HG02759 (cell line): ENCODE measurements around the gene SEL1L3.
A peak's percentile ranks its signal among the peaks of the same experiment; 100 is the strongest.

Experiments used
- ATAC-seq: cut with Tn5 transposase; IDR thresholded peaks from one replicate; pipeline ENCODE4 v1.9.1; 2021; ENCODE audit warnings: mild to moderate bottlenecking, moderate library complexity; ENCODE audit not compliant: unreplicated experiment

Gene SEL1L3

GRCh38 chr4:25857403-25857802, 5.4 kb downstream of the SEL1L3 start:
- ATAC-seq: no peak

GRCh38 chr4:25856756-25857155, 6.0 kb downstream of the SEL1L3 start:
- ATAC-seq: no peak

DNA sequence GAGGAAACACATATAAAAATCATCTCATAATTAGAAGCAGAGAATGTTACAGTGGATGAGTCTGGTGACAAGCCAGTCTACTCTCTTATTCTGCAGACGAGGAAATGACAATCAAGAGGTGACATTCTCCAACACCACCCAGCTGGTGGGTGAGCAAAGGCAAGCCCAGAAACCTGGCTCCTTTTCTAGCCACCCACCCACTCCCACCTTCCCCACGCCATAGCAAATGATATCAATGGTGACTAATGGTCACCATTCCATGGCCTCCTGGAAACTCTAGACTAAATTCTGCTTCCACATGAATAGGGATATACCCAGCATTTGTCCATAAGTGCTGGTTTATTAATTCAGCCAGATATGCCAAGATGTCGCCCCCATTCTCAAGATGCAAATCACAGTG, 10.7 kb downstream of the SEL1L3 start:
- no peak for ATAC-seq

- ATAC-seq: no peak
Observed at GRCh38 chr4:25847329-25847728, 15.5 kb downstream of the SEL1L3 start.

DNA sequence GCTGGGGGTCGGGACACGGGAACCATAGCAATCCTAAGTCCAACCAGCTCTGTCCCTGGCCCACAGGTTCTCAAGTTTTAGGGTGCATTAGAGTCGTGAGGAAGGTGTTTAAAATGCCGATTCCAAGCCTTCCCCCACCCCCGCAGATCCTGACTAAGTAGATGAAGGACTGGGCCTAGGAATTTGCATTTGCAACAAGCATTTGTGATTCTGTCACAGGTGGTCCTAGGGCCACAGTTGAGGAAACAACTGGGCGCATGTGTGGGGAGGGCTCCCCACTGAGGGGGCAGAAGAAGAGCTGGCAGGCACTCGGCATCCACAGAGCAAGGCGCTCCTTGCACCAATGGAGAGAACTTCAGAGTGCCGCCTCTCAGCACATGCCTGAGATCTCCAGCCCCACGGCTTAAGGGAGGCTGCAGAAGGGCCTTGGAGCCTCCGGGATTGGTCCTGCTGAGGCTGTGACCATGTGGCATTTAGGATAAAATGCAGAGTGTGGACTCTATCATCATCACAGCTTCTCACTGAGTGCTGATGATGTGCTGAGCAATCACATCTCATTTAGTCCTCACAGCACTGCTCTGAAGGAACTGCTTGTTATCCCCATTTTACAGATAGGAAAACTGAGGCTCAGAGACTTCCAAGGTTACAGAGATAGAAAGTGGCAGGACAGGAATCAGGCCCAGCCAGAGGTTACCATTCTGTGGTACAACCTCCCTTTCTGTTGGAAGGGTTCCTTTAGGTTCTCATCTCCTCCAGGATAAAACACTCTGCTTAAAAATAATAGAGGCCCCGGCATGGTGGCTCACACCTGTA, 16.7 kb downstream of the SEL1L3 start:
- no peak for ATAC-seq

- no peak for ATAC-seq
Observed at GRCh38 chr4:25844961-25845712, 17.7 kb downstream of the SEL1L3 start.

DNA sequence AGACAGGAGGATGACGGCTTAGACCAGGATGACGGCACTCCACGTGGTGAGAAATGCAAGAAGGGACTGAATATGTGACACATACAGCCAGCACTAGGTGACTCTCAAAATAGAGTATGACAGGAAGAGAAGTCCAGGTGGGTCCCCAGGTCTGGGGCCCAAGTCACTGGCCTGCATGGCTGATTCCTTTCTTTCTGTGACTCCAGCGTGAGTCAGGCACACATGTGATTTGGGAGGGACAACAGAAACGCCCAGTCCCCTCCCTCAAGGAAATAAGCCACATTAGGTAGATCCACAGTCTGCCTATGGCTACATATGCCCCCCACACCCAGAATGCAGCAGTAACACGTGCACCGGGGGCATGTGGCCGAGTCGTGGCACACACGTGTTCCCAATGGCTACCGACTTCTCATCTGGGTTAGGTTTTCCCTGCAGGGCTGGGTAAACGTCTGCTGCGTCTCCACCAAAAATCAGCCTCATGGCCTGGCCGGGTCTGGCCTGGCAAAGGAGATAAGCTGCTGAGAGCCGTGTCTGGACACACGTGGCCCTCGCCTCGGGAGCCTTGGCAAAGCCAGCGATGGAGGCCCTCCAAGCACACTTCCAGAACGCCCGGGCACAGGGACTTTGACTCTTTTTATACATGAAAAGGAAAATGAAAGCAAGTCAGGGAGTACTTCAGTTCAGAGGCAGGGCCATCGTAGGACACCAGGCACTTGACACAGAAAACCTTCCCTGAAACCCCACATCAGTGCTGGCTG, 19.3 kb downstream of the SEL1L3 start:
- ATAC-seq: no peak

- peak; percentile 66 for ATAC-seq
Observed at GRCh38 chr4:25842229-25842845, 20.5 kb downstream of the SEL1L3 start.

- ATAC-seq: no peak
Observed at GRCh38 chr4:25839687-25840086, 23.1 kb downstream of the SEL1L3 start.

DNA sequence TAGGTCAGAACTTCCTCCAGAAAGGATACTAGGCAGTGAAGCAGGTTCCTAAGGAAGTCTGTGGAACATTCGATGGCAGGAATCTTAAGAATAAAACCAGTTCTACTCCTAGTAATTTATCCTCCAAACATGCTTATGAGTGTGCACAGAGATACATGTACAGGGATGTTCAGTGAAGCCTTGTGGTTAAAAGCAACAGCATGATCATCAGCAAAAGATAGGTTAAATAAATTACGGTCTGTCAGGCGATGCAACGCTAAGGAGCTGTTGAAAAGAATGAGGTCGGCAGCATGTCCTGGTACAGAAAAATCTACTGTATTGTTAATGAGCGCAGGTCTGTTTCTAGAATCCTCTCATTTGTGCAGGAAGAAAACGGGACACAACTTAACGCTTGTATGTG, 23.6 kb downstream of the SEL1L3 start:
- ATAC-seq: no peak

- no peak for ATAC-seq
Observed at GRCh38 chr4:25838526-25838925, 24.3 kb downstream of the SEL1L3 start.

DNA sequence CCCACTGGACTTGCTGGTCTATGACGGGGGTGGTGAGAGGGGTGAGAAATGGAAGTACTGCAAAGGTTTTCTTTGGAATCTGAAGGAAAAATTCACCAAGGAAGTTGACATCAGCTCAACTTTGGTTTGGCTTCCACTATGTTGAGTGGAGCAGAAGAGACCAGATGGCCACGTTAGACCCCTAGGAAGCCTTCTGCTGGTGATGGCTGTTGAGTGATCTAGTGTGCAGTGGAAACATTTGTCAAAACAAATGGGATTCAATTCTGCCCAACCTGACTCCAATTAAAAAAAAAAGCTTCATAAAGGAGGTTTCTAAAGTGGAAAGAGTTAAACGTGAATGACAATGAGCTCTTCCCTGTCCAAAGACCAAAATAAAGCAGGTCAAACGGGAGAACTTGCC, 25.7 kb downstream of the SEL1L3 start:
- no peak for ATAC-seq

GRCh38 chr4:25835384-25835783, 27.4 kb downstream of the SEL1L3 start:
- ATAC-seq: no peak

DNA sequence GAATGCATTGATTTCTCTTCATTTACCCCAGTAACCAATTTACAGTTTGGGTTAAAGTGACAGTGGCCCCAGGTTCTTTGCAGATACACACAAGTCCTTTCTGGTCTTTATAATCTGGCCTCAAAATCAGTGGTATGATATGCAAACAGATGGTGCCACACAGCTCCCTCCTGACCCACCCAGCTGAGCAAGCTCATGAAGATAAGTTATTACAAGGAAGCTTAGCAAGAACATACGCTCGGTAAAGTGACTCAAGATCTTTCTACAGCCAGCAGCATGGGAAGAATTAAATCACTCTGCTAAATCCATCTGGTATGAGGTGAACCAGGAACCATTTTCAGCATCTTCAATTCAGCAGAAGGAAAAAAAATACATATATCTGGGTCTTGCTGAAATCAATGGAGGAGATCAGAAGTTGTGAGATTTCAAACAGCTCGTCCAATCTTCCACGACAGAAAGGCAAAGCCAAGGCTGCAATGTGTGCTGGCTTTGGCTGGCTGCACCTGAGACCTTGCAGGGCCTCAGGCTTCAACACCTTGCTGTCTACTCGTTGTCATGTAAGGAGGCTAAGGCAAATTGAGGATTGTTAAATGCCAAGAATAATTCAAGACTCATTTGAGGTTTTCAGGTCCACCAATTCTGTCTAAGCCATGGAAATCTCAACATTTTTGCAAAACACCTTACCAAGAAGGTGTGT, 28.2 kb downstream of the SEL1L3 start:
- ATAC-seq: no peak

DNA sequence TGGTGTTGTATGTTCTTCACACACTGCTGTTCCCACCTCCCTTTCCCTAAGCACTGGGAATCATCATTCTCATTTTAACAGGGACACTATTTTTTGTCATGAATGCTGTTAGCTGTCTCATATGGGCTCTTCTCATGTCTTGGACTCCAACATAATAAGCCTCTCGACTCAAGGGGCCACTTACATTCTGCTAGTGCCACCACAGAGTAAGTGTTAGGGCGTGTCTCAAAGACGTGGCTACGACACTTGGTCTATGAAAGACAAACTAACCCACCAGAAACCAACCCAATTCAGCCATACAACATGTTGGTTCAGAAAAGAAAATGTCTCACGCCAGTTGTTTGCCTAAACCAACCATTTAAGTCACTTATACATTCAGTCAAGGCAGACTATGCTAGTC, 32.2 kb downstream of the SEL1L3 start:
- ATAC-seq: no peak

DNA sequence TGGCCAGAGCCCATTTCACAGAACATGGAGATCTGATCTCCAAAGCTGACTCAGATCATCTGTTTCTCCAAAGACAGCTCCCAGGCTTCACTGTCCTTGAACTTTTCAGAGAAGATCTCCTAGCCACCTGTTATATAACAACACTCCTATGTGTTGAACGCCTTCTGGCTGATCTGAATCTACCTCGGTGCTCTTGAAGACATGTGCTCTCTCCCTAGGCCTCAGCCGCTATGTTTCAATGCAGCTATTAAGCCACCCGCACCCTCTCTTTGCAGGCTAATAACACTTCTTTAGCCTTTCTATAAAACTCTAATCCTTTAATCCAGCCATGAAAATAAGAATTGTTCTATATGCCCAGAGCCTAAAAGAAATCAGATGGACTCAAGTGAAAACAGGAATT, 34.9 kb downstream of the SEL1L3 start:
- no peak for ATAC-seq

GRCh38 chr4:25827373-25827772, 35.4 kb downstream of the SEL1L3 start:
- ATAC-seq: no peak

DNA sequence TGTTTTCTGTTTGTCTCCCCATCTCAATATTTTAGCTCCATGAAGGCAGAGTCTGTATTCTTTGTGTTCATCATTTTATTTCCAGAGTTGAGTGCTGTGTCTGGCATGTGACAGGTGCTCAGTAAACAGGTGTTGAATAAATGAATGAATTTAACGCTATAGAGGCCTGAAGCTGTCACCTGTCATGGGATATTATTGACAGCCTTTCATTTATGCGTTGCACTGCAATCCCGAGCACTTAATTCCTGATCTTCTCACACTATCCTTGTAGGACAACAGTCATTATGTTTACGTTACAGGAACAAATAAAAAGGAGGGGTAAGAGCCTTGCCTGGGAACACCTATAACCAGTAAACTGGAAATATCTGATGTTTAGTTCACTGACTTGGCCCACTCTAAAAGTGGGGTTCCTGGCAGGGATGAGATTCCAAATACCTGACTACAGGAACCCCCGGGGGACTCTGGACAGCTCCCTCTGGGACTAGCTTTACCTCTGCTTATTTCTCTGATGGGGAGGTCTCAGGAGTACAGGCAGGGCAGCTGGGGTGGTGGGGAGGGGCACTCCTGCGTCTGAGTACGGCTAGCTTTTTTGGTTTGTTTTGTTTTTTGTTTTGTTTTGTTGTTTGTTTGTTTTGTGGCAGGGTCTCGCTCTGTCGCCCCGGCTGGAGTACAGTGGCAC, 36.6 kb downstream of the SEL1L3 start:
- no peak for ATAC-seq

DNA sequence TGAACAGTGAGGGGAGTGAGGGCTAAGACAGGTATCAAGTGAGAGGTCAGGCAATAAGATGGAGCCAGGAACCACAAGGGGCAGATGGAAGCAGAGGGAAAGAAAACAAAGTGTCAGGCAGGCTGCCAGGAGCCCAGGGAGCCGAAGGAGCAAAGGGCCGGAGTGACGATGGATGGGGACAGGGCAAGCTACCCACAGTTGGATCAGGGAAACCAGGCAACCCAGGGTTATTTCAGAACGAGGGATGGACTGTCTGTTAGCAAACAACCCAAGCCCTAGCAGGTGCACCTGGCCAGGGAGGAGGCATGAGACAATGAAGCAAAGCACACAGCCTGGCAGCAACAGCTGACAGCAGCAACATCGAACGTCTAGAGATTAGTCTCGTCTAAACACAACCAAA, 39.2 kb downstream of the SEL1L3 start:
- ATAC-seq: no peak

DNA sequence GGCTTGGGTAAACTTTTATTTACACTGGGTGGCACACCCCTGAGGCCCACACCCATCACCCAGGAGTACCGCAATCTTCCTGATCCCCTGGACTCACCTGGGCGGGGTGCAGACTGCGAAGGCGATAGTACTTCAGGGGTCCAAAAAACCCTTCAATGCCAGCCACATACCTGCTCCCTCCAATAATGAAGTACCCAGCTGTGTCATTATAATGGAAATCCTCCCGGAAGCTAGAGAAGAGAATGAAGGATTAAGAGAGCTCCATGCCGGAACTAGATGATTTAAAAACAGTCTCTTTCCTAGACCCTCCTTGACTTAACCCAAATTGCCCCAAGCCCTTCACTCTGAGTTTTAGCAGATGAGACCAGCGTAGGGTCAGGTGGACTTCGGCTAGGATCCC, 40.9 kb downstream of the SEL1L3 start:
- ATAC-seq: no peak
